Astrocyte (in vitro differentiated cells and primary cell): ENCODE measurements around the gene PFDN1. TPM values are rescaled to one million over a fixed set of nuclear protein-coding genes. Genes with fewer than 3 reads are reported as not detected.

ENCODE experiments used
- DNase-seq: peaks from one replicate; pipeline ENCODE4 v3.0.0-alpha.2; 2010; ENCODE audit warnings: low read depth
- FAIRE-seq: peaks from 2 replicates; lab custom pipeline; 2011; peaks lifted over from hg19 to GRCh38; lab: Jason Lieb, UNC
- H2AFZ ChIP-seq: 2 replicates; pipeline ENCODE4 v1.6.0; 2012; ENCODE audit warnings: low read depth, low read length, inconsistent platforms
- H3K27ac ChIP-seq: 2 replicates; pipeline ENCODE4 v1.5.1; 2011; ENCODE audit warnings: low read depth, low read length, inconsistent platforms
- H3K27me3 ChIP-seq: 2 replicates; pipeline ENCODE4 v1.6.0; 2011; ENCODE audit warnings: low read length, inconsistent platforms; ENCODE audit not compliant: insufficient read depth
- H3K36me3 ChIP-seq: 2 replicates; pipeline ENCODE4 v1.5.1; 2011; ENCODE audit warnings: low read length, inconsistent platforms; ENCODE audit not compliant: insufficient read depth
- H3K4me1 ChIP-seq: 2 replicates; pipeline ENCODE4 v1.5.1; 2011; ENCODE audit warnings: low read length, inconsistent platforms; ENCODE audit not compliant: insufficient read depth
- H3K4me2 ChIP-seq: 2 replicates; pipeline ENCODE4 v1.6.0; 2012; ENCODE audit warnings: low read length, inconsistent platforms
- H3K4me3 ChIP-seq: 2 replicates; pipeline ENCODE4 v1.5.1; 2011; ENCODE audit warnings: low read depth, mild to moderate bottlenecking, low read length, inconsistent platforms; ENCODE audit not compliant: insufficient read depth
- H3K79me2 ChIP-seq: 2 replicates; pipeline ENCODE4 v1.6.0; 2012; ENCODE audit warnings: mild to moderate bottlenecking, low read length, inconsistent platforms; ENCODE audit not compliant: insufficient read depth
- H3K9ac ChIP-seq: 2 replicates; pipeline ENCODE4 v1.6.0; 2012; ENCODE audit warnings: mild to moderate bottlenecking, low read length, inconsistent platforms
- H3K9me3 ChIP-seq: 2 replicates; pipeline ENCODE4 v1.5.1; 2012; ENCODE audit warnings: low read depth, mild to moderate bottlenecking, low read length, inconsistent platforms; ENCODE audit not compliant: insufficient read depth
- H4K20me1 ChIP-seq: 2 replicates; pipeline ENCODE4 v1.6.0; 2012; ENCODE audit warnings: low read length, inconsistent platforms; ENCODE audit not compliant: insufficient read depth
- H3K27ac Mint-ChIP-seq: one replicate; pipeline ENCODE4 v1.8.0; 2021; ENCODE audit warnings: mild to moderate bottlenecking, mixed read lengths; ENCODE audit not compliant: unreplicated experiment
- H3K27me3 Mint-ChIP-seq: one replicate; pipeline ENCODE4 v1.8.0; 2021; ENCODE audit warnings: low read depth, mixed read lengths; ENCODE audit not compliant: unreplicated experiment
- H3K36me3 Mint-ChIP-seq: one replicate; pipeline ENCODE4 v1.8.0; 2021; ENCODE audit warnings: low read depth, mixed read lengths; ENCODE audit not compliant: unreplicated experiment
- H3K4me1 Mint-ChIP-seq: one replicate; pipeline ENCODE4 v1.8.0; 2021; ENCODE audit warnings: low read depth, mixed read lengths; ENCODE audit not compliant: unreplicated experiment
- H3K4me3 Mint-ChIP-seq: one replicate; pipeline ENCODE4 v1.8.0; 2021; ENCODE audit warnings: mild to moderate bottlenecking, moderate library complexity, mixed read lengths; ENCODE audit not compliant: unreplicated experiment
- H3K9me3 Mint-ChIP-seq: one replicate; pipeline ENCODE4 v1.8.0; 2021; ENCODE audit warnings: mild to moderate bottlenecking, mixed read lengths; ENCODE audit not compliant: unreplicated experiment
- EZH2 ChIP-seq: IDR thresholded peaks from 2 replicates; pipeline ENCODE4 v1.6.1; 2012; ENCODE audit warnings: mild to moderate bottlenecking, low read length, inconsistent platforms; ENCODE audit not compliant: insufficient read depth
- total RNA-seq: library from RNA; stranded (reverse); gene quantifications from 2 replicates; pipeline ENCODE4 v1.2.1, GENCODE V29; 2021
- TF ChIP-seq, protein P1 (sequence below): IDR thresholded peaks from 2 replicates; pipeline ENCODE4 v1.5.1; 2011; ENCODE audit warnings: low read depth, mild to moderate bottlenecking, inconsistent platforms, low read length, moderate library complexity; ENCODE audit not compliant: insufficient read depth

PFDN1 gene
- total RNA-seq, 1 donor from 2014 or later, result 202 TPM

DNA sequence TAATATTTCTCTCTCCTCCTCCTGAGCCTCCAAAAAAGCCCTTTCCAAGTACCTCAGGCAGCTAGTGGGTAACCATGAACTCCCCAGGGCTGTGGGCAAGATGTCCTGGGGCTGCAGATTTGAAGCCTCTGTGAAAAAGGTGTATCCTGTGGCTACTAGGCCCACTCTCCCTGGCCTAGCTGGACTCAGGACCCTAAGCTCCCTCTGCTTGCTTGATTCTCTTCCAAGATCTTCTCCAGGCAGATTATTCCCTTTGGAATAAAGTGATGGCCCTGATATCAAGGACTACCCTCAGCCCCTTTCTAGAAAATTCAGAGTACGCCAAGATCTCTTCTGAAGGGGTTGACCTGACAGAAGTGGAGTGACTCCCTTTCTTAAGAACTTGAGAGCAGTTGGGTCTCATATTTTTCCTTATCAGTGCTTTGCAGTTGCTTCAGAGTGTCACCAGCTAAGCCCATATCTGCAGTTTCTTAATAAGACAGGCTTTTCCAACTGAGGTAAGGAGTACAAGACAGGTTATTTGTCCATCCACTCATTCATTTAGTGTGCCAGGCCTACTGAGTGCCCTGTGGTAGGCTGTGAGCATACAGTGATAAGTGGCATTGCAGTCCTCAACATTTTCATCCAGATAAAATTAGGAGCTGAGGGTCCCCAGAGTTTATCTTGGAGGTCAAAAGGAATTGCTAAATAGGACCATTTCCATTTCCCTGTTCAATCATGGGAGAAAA is 85.4 kb downstream of the PFDN1 start:
- Histone ChIP-seq H3K4me3 (no peak overlapping the region), H3K36me3 (no peaks in the 10 kb centered on the region), H4K20me1 (peaks cover 5% of the 10 kb centered on the region), H3K4me2 (no peak overlapping the region), H3K9me3 (no peaks in the 10 kb centered on the region), H3K4me1 (peaks cover 35% of the 10 kb centered on the region), H3K9ac (no peak overlapping the region), H3K27ac (no peak overlapping the region), H2AFZ (no peak overlapping the region), H3K79me2 (no peaks in the 10 kb centered on the region), H3K27me3 (no peaks in the 10 kb centered on the region)
- Mint-ChIP-seq H3K27me3 (no peaks in the 10 kb centered on the region), H3K9me3 (no peaks in the 10 kb centered on the region), H3K4me1 (peaks cover 39% of the 10 kb centered on the region), H3K4me3 (no peak overlapping the region), H3K27ac (no peak overlapping the region), H3K36me3 (peaks cover 1% of the 10 kb centered on the region)
- no peak for TF ChIP-seq EZH2
- TF ChIP-seq, protein P1, sequence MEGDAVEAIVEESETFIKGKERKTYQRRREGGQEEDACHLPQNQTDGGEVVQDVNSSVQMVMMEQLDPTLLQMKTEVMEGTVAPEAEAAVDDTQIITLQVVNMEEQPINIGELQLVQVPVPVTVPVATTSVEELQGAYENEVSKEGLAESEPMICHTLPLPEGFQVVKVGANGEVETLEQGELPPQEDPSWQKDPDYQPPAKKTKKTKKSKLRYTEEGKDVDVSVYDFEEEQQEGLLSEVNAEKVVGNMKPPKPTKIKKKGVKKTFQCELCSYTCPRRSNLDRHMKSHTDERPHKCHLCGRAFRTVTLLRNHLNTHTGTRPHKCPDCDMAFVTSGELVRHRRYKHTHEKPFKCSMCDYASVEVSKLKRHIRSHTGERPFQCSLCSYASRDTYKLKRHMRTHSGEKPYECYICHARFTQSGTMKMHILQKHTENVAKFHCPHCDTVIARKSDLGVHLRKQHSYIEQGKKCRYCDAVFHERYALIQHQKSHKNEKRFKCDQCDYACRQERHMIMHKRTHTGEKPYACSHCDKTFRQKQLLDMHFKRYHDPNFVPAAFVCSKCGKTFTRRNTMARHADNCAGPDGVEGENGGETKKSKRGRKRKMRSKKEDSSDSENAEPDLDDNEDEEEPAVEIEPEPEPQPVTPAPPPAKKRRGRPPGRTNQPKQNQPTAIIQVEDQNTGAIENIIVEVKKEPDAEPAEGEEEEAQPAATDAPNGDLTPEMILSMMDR, result no peak
- FAIRE-seq, result no peak
- DNase-seq, result no peak

DNA sequence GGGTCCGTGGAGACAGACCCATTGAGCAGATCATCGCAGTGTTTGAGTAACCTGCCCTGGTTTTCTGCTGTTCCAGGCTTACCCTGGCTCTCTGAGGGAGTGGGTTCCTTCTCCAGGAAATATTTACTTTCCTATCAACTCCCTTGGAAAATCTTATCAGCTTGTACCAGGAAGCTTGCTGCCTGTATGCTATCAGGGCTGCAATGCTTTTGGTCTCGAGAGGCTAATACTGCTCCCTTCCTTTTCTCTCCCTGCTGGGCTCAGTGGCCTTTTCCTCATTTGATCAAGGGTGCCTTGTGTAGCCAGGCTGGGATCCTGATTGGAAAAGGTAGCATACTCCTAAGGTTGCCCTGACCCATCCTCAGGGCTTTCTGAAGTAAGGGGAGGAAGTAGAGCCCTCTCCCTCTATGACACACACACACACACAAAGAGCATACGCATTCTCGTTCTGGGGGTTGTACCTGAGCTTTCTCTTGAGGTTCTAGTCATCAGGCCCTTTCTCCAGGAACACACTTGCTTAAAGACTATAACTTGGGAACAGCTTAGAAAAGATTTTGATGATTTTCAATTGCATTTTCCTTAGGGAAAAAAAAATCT is 86.3 kb downstream of the PFDN1 start:
- Histone ChIP-seq H3K4me1 (peaks cover 27% of the 10 kb centered on the region), H3K36me3 (no peaks in the 10 kb centered on the region), H3K4me3 (no peak overlapping the region), H3K79me2 (no peaks in the 10 kb centered on the region), H3K4me2 (no peak overlapping the region), H3K27me3 (no peaks in the 10 kb centered on the region), H3K9me3 (no peaks in the 10 kb centered on the region), H4K20me1 (peaks cover 5% of the 10 kb centered on the region), H2AFZ (no peak overlapping the region), H3K27ac (no peak overlapping the region), H3K9ac (no peak overlapping the region)
- H3K9me3 Mint-ChIP-seq, result no peaks in the 10 kb centered on the region
- no peak overlapping the region for H3K4me3 Mint-ChIP-seq
- FAIRE-seq (no peak), DNase-seq (no peak)
- peaks cover 32% of the 10 kb centered on the region for H3K4me1 Mint-ChIP-seq
- no peak for TF ChIP-seq EZH2
- TF ChIP-seq, protein P1, result no peak
- H3K27me3 Mint-ChIP-seq, result no peaks in the 10 kb centered on the region
- peaks cover 1% of the 10 kb centered on the region for H3K36me3 Mint-ChIP-seq
- no peak overlapping the region for H3K27ac Mint-ChIP-seq

- H3K27ac ChIP-seq, result no peak overlapping the region
- H3K4me3 Mint-ChIP-seq, result no peak overlapping the region
- H3K79me2 ChIP-seq, result no peaks in the 10 kb centered on the region
- H3K4me1 Mint-ChIP-seq, result peaks cover 19% of the 10 kb centered on the region
- H3K36me3 ChIP-seq, result no peaks in the 10 kb centered on the region
- H3K27me3 Mint-ChIP-seq, result no peaks in the 10 kb centered on the region
- H3K9me3 ChIP-seq, result no peaks in the 10 kb centered on the region
- DNase-seq (no peak), FAIRE-seq (no peak)
- H3K9me3 Mint-ChIP-seq, result no peaks in the 10 kb centered on the region
- H3K27me3 ChIP-seq, result no peaks in the 10 kb centered on the region
- no peak overlapping the region for H2AFZ ChIP-seq
- no peak overlapping the region for H3K4me2 ChIP-seq
- H3K27ac Mint-ChIP-seq, result no peak overlapping the region
- no peak overlapping the region for H3K9ac ChIP-seq
- H3K4me3 ChIP-seq, result no peak overlapping the region
- TF ChIP-seq, protein P1, result no peak
- no peak for TF ChIP-seq EZH2
- peaks cover 1% of the 10 kb centered on the region for H3K36me3 Mint-ChIP-seq
- peaks cover 5% of the 10 kb centered on the region for H4K20me1 ChIP-seq
- peaks cover 14% of the 10 kb centered on the region for H3K4me1 ChIP-seq
These were observed 87.6 kb downstream of the PFDN1 start for GRCh38 chr5:140215276-140215675.
